ENCODE results near the gene HES3.
A peak's percentile ranks its signal among the peaks of the same experiment; 100 is the strongest.

Gene HES3

GRCh38 chr1:6244401-6245049 lies 546 bp downstream of the HES3 start:
- Histone ChIP-seq H3K4me1 (ENCODE audit: control insufficient read depth in 2 of 2, insufficient read depth in 1 of 2, low read depth in 1 of 2, low read length in 2 of 2) (peaks cover 34 to 46% of the 10 kb centered on the region in 2 donors), H2BK12ac (ENCODE audit: low read length) (no peak overlapping the region), H3K4me2 (ENCODE audit: insufficient read depth, low read length, poor library complexity, severe bottlenecking) (peak overlapping the region; percentile 11), H3K27ac (replicated peaks; ENCODE audit: low read length) (no peak overlapping the region), H3K9me3 (replicated peaks in 1 of 2; ENCODE audit: control insufficient read depth in 2 of 2, insufficient read depth in 1 of 2, low read depth in 1 of 2, low read length in 2 of 2) (no peaks in the 10 kb centered on the region), H2AK5ac (ENCODE audit: low read depth, low read length) (peak overlapping the region; percentile 92), H3K9ac (ENCODE audit: low read depth, low read length, poor library complexity) (no peak overlapping the region), H3K14ac (ENCODE audit: low read length) (no peak overlapping the region), H4K8ac (ENCODE audit: low read depth, low read length) (no peak overlapping the region), H2BK120ac (ENCODE audit: low read depth, low read length) (no peak overlapping the region), H2BK15ac (ENCODE audit: low read length) (no peak overlapping the region), H3K27me3 (ENCODE audit: control insufficient read depth in 3 of 3, insufficient read depth in 3 of 3, low read depth in 1 of 3, low read length in 3 of 3) (peaks cover 15 to 55% (median 20%) of the 10 kb centered on the region in 3 experiments), H3K36me3 (replicated peaks in 1 of 2; ENCODE audit: control insufficient read depth in 2 of 2, insufficient read depth in 2 of 2, low read length in 2 of 2) (no peaks in the 10 kb centered on the region), H3K4me3 (ENCODE audit: low read length in 2 of 2) (peak overlapping the region in 1 of 2 donors; percentile 42), H4K91ac (ENCODE audit: low read depth, low read length, poor library complexity) (no peak overlapping the region), H3K18ac (ENCODE audit: low read length) (peak overlapping the region; percentile 8), H2BK5ac (ENCODE audit: low read length) (no peak overlapping the region), H3K23ac (ENCODE audit: low read depth, low read length, poor library complexity) (no peak overlapping the region), H3K4ac (ENCODE audit: low read length) (no peak overlapping the region), H2AFZ (ENCODE audit: low read length) (no peak overlapping the region), H3K79me1 (ENCODE audit: low read depth, low read length) (no peaks in the 10 kb centered on the region)
- WGBS, 2 donors (ENCODE audit: extremely low coverage in 2 of 2, insufficient read length in 2 of 2, insufficient replicate concordance in 1 of 2) = no CpG with 5 or more reads among the region's 24 CpGs
- DNase-seq (ENCODE audit: low spot score) = no peak

- no CpG with 5 or more reads among the region's 79 CpGs for WGBS, 2 donors (ENCODE audit: extremely low coverage in 2 of 2, insufficient read length in 2 of 2, insufficient replicate concordance in 1 of 2)
- peaks cover 15 to 62% (median 20%) of the 10 kb centered on the region in 3 experiments for H3K27me3 ChIP-seq (ENCODE audit: control insufficient read depth in 3 of 3, insufficient read depth in 3 of 3, low read depth in 1 of 3, low read length in 3 of 3)
- H3K9ac ChIP-seq (ENCODE audit: low read depth, low read length, poor library complexity) = no peak overlapping the region
- no peak overlapping the region for H4K91ac ChIP-seq (ENCODE audit: low read depth, low read length, poor library complexity)
- H3K4me1 ChIP-seq (ENCODE audit: control insufficient read depth in 2 of 2, insufficient read depth in 1 of 2, low read depth in 1 of 2, low read length in 2 of 2) = peaks cover 35 to 42% of the 10 kb centered on the region in 2 donors
- H3K4me3 ChIP-seq (ENCODE audit: low read length in 2 of 2) = peak overlapping the region; percentile 42 to 66
- no peak overlapping the region for H2BK15ac ChIP-seq (ENCODE audit: low read length)
- H3K79me1 ChIP-seq (ENCODE audit: low read depth, low read length) = no peaks in the 10 kb centered on the region
- peak overlapping the region; percentile 21 for H3K14ac ChIP-seq (ENCODE audit: low read length)
- no peak overlapping the region for H3K4ac ChIP-seq (ENCODE audit: low read length)
- no peak overlapping the region for H4K8ac ChIP-seq (ENCODE audit: low read depth, low read length)
- H3K23ac ChIP-seq (ENCODE audit: low read depth, low read length, poor library complexity) = peak overlapping the region; percentile 89
- H2AK5ac ChIP-seq (ENCODE audit: low read depth, low read length) = no peak overlapping the region
- H3K4me2 ChIP-seq (ENCODE audit: insufficient read depth, low read length, poor library complexity, severe bottlenecking) = peak overlapping the region; percentile 69
- H3K27ac ChIP-seq (replicated peaks; ENCODE audit: low read length) = no peak overlapping the region
- peak overlapping the region; percentile 82 for H2AFZ ChIP-seq (ENCODE audit: low read length)
- H3K9me3 ChIP-seq (replicated peaks in 1 of 2; ENCODE audit: control insufficient read depth in 2 of 2, insufficient read depth in 1 of 2, low read depth in 1 of 2, low read length in 2 of 2) = no peaks in the 10 kb centered on the region
- peak; percentile 89 for DNase-seq (ENCODE audit: low spot score)
- no peaks in the 10 kb centered on the region for H3K36me3 ChIP-seq (replicated peaks in 1 of 2; ENCODE audit: control insufficient read depth in 2 of 2, insufficient read depth in 2 of 2, low read length in 2 of 2)
- H2BK120ac ChIP-seq (ENCODE audit: low read depth, low read length) = no peak overlapping the region
- H2BK5ac ChIP-seq (ENCODE audit: low read length) = no peak overlapping the region
- no peak overlapping the region for H3K18ac ChIP-seq (ENCODE audit: low read length)
- no peak overlapping the region for H2BK12ac ChIP-seq (ENCODE audit: low read length)
These were observed 1.3 kb downstream of the HES3 start for GRCh38 chr1:6245086-6245868.

- Histone ChIP-seq H2BK5ac (ENCODE audit: low read length) (no peak overlapping the region), H3K4me2 (ENCODE audit: insufficient read depth, low read length, poor library complexity, severe bottlenecking) (peak overlapping the region; percentile 69), H2BK12ac (ENCODE audit: low read length) (no peak overlapping the region), H3K27me3 (ENCODE audit: control insufficient read depth in 3 of 3, insufficient read depth in 3 of 3, low read depth in 1 of 3, low read length in 3 of 3) (peaks cover 15 to 66% (median 20%) of the 10 kb centered on the region in 3 experiments), H3K14ac (ENCODE audit: low read length) (peak overlapping the region; percentile 21), H4K8ac (ENCODE audit: low read depth, low read length) (no peak overlapping the region), H2BK120ac (ENCODE audit: low read depth, low read length) (no peak overlapping the region), H2BK15ac (ENCODE audit: low read length) (no peak overlapping the region), H4K91ac (ENCODE audit: low read depth, low read length, poor library complexity) (no peak overlapping the region), H3K4me3 (ENCODE audit: low read length in 2 of 2) (peak overlapping the region; percentile 42 to 67), H3K9me3 (replicated peaks in 1 of 2; ENCODE audit: control insufficient read depth in 2 of 2, insufficient read depth in 1 of 2, low read depth in 1 of 2, low read length in 2 of 2) (no peaks in the 10 kb centered on the region), H3K23ac (ENCODE audit: low read depth, low read length, poor library complexity) (no peak overlapping the region), H3K27ac (replicated peaks; ENCODE audit: low read length) (no peak overlapping the region), H3K4me1 (ENCODE audit: control insufficient read depth in 2 of 2, insufficient read depth in 1 of 2, low read depth in 1 of 2, low read length in 2 of 2) (peaks cover 32 to 36% of the 10 kb centered on the region in 2 donors), H3K79me1 (ENCODE audit: low read depth, low read length) (no peaks in the 10 kb centered on the region), H3K36me3 (replicated peaks in 1 of 2; ENCODE audit: control insufficient read depth in 2 of 2, insufficient read depth in 2 of 2, low read length in 2 of 2) (no peaks in the 10 kb centered on the region), H3K18ac (ENCODE audit: low read length) (no peak overlapping the region), H3K4ac (ENCODE audit: low read length) (no peak overlapping the region), H2AFZ (ENCODE audit: low read length) (peak overlapping the region; percentile 82), H3K9ac (ENCODE audit: low read depth, low read length, poor library complexity) (no peak overlapping the region), H2AK5ac (ENCODE audit: low read depth, low read length) (peak overlapping the region; percentile 1)
- DNase-seq (ENCODE audit: low spot score) = no peak
- WGBS, 2 donors (ENCODE audit: extremely low coverage in 2 of 2, insufficient read length in 2 of 2, insufficient replicate concordance in 1 of 2) = no CpG with 5 or more reads among the region's 49 CpGs
These were observed 2.0 kb downstream of the HES3 start for GRCh38 chr1:6245869-6246496.
